8988T (cell line): Measurements from ENCODE around the gene GCA.
A peak's percentile ranks its signal among the peaks of the same experiment; 100 is the strongest.

ENCODE experiments used
- DNase-seq: peaks from one replicate; pipeline ENCODE4 v3.0.0; 2011

Gene GCA

GRCh38 chr2:162343824-162344616 is at the start of gene GCA:
GCA (plus strand) TSS chr2:162344132; CDS start chr2:162344249, 117 bp downstream.
- peak; percentile 52 for DNase-seq

GRCh38 chr2:162295009-162295408 is 48.9 kb upstream of the GCA start:
- DNase-seq = no peak

GRCh38 chr2:162297925-162298552 is 45.9 kb upstream of the GCA start:
- no peak for DNase-seq

GRCh38 chr2:162298669-162299335 is 45.1 kb upstream of the GCA start:
- no peak for DNase-seq

- DNase-seq = no peak
Observed at GRCh38 chr2:162300266-162300665, 43.7 kb upstream of the GCA start.

GRCh38 chr2:162301151-162301804 is 42.7 kb upstream of the GCA start:
- DNase-seq = no peak

GRCh38 chr2:162301877-162302276 is 42.1 kb upstream of the GCA start:
- DNase-seq = no peak

GRCh38 chr2:162305901-162306300 is 38.0 kb upstream of the GCA start:
- DNase-seq = no peak

- DNase-seq = no peak
Observed at GRCh38 chr2:162308747-162309503, 35.0 kb upstream of the GCA start.

GRCh38 chr2:162312853-162313252 is 31.1 kb upstream of the GCA start:
- no peak for DNase-seq

- DNase-seq = no peak
Observed at GRCh38 chr2:162315938-162316337, 28.0 kb upstream of the GCA start.

GRCh38 chr2:162316590-162316989 is 27.3 kb upstream of the GCA start:
- DNase-seq = no peak

- no peak for DNase-seq
Observed at GRCh38 chr2:162317058-162317742, 26.7 kb upstream of the GCA start.

- no peak for DNase-seq
Observed at GRCh38 chr2:162317861-162318327, 26.0 kb upstream of the GCA start.

GRCh38 chr2:162318328-162319180 is 25.4 kb upstream of the GCA start, which contains the start of gene IFIH1:
IFIH1 (minus strand) TSS chr2:162318684; CDS start chr2:162318307, 377 bp downstream.
- DNase-seq = peak; percentile 66

- no peak for DNase-seq
Observed at GRCh38 chr2:162320864-162321517, 22.9 kb upstream of the GCA start.

GRCh38 chr2:162324953-162325352 is 19.0 kb upstream of the GCA start:
- no peak for DNase-seq

- no peak for DNase-seq
Observed at GRCh38 chr2:162327134-162327769, 16.7 kb upstream of the GCA start.

GRCh38 chr2:162327806-162328205 is 16.1 kb upstream of the GCA start:
- no peak for DNase-seq
